Measurements from ENCODE around the gene NMNAT3.

- TF ChIP-seq CTCF (IDR thresholded peaks at IDR 0.05) (no peak), POLR2A (IDR thresholded peaks at IDR 0.05) (no peak), POLR2AphosphoS5 (IDR thresholded peaks at IDR 0.05) (no peak)
Measured at GRCh38 chr3:139677388-139678155, at the start of gene NMNAT3.
